ENCODE measurements around the gene POLA2.
"Not testable (repeated sequence)": the region's sequence is repeated elsewhere in the genome, so short reads cannot be mapped to it uniquely, and the experiment has no call there.

Gene POLA2

DNA sequence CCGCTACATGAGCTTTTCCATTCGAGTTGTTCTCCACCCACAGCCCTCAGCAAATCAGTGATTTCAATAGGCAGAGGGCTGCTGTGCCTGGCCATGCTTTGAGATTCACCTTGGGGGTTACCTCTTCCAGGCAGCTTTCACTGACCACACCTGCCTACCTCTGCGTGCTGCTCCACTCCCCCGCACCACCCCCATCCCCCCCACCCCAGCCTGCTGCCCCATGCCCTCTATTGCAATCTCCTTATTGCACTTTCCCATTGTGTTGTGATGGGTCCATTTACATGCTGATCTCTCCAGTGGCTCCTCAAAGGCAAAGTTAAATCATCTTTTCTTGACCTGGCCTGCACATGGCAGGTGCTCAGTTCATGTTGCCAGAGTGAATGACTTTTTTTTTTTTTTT lies 18.0 kb upstream of the POLA2 start:
- DNase-seq (ENCODE audit: extremely low read depth, insufficient read length), result no peak
- Histone ChIP-seq H3K36me3 (ENCODE audit: control insufficient read depth, insufficient read depth, low read length) (no peaks in the 10 kb centered on the region), H3K4me3 (replicated peaks; ENCODE audit: low read depth, low read length) (no peak overlapping the region), H3K27me3 (replicated peaks; ENCODE audit: control insufficient read depth, insufficient read depth, low read length) (no peaks in the 10 kb centered on the region)
- TF ChIP-seq, protein P1, sequence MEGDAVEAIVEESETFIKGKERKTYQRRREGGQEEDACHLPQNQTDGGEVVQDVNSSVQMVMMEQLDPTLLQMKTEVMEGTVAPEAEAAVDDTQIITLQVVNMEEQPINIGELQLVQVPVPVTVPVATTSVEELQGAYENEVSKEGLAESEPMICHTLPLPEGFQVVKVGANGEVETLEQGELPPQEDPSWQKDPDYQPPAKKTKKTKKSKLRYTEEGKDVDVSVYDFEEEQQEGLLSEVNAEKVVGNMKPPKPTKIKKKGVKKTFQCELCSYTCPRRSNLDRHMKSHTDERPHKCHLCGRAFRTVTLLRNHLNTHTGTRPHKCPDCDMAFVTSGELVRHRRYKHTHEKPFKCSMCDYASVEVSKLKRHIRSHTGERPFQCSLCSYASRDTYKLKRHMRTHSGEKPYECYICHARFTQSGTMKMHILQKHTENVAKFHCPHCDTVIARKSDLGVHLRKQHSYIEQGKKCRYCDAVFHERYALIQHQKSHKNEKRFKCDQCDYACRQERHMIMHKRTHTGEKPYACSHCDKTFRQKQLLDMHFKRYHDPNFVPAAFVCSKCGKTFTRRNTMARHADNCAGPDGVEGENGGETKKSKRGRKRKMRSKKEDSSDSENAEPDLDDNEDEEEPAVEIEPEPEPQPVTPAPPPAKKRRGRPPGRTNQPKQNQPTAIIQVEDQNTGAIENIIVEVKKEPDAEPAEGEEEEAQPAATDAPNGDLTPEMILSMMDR (IDR thresholded peaks at IDR 0.05; ENCODE audit: insufficient read depth, low read length, poor library complexity, severe bottlenecking), result no peak

DNA sequence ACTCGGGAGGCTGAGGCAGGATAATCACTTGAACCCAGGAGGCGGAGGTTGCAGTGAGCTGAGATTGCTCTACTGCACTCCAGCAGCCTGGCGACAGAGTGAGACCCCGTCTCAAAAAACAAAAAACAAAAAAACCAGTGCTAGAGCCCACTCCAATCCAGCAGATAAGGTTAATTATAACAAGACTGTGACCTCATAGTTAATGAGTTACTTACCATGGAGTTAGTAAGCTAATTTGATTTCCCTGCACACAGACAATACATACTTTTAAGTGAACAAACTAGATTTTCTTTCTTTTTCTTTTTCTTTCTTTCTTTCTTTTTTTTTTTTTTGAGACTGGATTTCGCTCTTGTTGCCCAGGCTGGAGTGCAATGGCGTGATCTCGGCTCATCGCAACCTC lies 16.7 kb upstream of the POLA2 start:
- H3K4me3 ChIP-seq (replicated peaks; ENCODE audit: low read depth, low read length); DNase-seq (ENCODE audit: extremely low read depth, insufficient read length); H3K27me3 ChIP-seq (replicated peaks; ENCODE audit: control insufficient read depth, insufficient read depth, low read length); H3K36me3 ChIP-seq (ENCODE audit: control insufficient read depth, insufficient read depth, low read length): not testable (repeated sequence)

DNA sequence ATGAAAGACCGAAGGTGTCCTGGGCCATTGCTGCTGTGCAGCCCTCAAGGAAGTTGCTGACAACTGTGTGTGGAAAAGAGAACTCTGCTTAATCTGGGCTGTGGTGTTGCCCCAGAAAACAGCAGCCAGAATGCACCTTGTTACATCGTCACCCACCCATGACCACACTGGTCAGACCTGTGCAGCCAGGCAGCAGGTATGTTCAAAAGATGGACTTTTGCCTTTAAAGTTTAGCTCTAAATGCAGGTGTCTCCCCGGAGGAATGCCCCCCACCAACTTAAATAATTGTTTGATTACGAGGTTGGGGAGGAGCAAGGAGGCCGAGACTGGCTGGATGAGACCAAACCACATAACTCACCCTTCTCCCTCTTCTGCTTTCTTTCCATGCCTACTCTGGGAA lies 15.3 kb upstream of the POLA2 start:
- Histone ChIP-seq H3K27me3 (replicated peaks; ENCODE audit: control insufficient read depth, insufficient read depth, low read length) (no peaks in the 10 kb centered on the region), H3K36me3 (ENCODE audit: control insufficient read depth, insufficient read depth, low read length) (no peaks in the 10 kb centered on the region), H3K4me3 (replicated peaks; ENCODE audit: low read depth, low read length) (no peak overlapping the region)
- TF ChIP-seq, protein P1 (IDR thresholded peaks at IDR 0.05; ENCODE audit: insufficient read depth, low read length, poor library complexity, severe bottlenecking), result no peak
- no peak for DNase-seq (ENCODE audit: extremely low read depth, insufficient read length)

DNA sequence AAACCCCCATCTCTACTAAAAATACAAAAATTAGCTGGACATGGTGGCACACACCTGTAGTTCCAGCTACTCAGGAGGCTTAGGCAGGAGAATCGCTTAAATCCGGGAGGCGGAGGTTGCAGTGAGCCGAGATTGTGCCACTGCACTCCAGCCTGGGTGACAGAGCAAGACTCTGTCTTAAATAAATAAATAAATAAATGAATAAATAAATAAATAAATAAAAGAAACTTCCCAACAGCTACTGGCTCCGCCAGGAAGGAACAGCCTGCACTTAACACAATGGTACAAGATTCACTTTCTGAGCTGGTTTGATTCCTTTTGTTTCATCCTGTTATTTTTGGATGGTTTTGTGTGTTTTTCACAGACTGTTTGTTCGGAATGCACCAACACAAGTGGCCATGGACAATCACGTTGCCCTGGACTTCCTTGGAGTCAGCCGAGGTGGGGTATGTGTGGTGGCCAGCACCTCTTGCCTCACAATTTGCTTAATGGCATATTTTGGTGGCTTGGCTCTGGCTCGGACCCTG lies 13.5 kb upstream of the POLA2 start:
- not testable (repeated sequence) for H3K27me3 ChIP-seq (replicated peaks; ENCODE audit: control insufficient read depth, insufficient read depth, low read length); H3K4me3 ChIP-seq (replicated peaks; ENCODE audit: low read depth, low read length); DNase-seq (ENCODE audit: extremely low read depth, insufficient read length); H3K36me3 ChIP-seq (ENCODE audit: control insufficient read depth, insufficient read depth, low read length)

DNA sequence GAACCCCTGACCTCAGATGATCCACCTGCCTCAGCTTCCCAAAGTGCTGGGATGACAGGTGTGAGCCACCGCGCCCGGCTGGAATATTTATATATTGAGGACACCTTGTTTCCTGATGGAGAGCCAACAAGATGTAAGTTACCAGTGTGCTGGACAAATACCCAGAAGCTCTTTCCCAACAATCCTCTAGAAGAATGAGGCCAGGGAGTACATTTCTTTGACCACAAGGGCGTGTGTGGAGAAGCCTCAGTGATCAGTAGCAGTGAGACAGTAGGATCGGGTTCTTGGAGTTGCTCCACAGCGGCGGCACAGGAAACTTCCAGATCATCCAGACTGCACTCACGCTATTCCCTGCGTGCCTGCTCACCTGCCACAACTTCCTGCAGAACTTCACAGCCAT lies 10.3 kb upstream of the POLA2 start:
- no peak overlapping the region for H3K4me3 ChIP-seq (replicated peaks; ENCODE audit: low read depth, low read length)
- no peaks in the 10 kb centered on the region for H3K36me3 ChIP-seq (ENCODE audit: control insufficient read depth, insufficient read depth, low read length)
- DNase-seq (ENCODE audit: extremely low read depth, insufficient read length), result no peak
- TF ChIP-seq, protein P1 (IDR thresholded peaks at IDR 0.05; ENCODE audit: insufficient read depth, low read length, poor library complexity, severe bottlenecking), result no peak
- H3K27me3 ChIP-seq (replicated peaks; ENCODE audit: control insufficient read depth, insufficient read depth, low read length), result no peaks in the 10 kb centered on the region

DNA sequence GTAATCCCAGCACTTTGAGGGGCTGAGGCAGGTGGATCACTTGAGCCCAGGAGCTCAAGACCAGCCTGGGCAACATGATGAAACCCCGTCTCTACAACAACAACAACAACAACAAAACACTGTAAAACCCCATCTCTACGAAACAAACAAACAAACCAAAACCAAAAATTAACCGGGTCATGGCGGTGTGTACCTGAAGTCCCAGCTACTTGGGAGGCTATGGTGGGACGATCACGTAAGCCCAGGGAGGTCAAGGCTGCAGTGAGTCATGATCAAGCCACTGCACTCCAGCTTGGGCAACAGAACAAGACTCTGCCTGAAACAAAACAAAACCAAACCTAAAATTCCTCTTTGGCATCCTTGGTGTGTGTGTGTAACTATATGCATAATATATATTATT lies 7.0 kb upstream of the POLA2 start:
- Histone ChIP-seq H3K27me3 (replicated peaks; ENCODE audit: control insufficient read depth, insufficient read depth, low read length) (no peaks in the 10 kb centered on the region), H3K36me3 (ENCODE audit: control insufficient read depth, insufficient read depth, low read length) (no peaks in the 10 kb centered on the region), H3K4me3 (replicated peaks; ENCODE audit: low read depth, low read length) (no peak overlapping the region)
- TF ChIP-seq, protein P1 (IDR thresholded peaks at IDR 0.05; ENCODE audit: insufficient read depth, low read length, poor library complexity, severe bottlenecking), result no peak
- DNase-seq (ENCODE audit: extremely low read depth, insufficient read length), result no peak

DNA sequence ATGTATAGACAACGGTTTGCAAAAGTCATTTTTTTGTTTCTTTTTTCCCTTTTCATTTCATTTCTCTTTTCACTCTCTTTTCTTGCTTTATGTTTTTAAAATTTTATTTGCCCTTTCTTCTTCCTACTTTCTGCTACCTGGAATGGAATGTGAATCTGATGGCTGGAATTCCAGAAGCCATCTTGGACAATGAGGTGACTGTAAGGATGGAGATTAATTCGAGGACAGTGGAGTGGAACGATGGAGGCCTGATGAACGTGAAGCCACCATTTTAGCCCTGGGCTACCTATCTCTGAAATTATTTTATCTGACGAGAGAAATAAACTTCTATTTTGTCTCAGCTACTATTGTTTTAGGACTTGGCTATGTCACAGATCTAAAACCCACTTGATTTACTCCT lies 2.8 kb upstream of the POLA2 start:
- H3K36me3 ChIP-seq (ENCODE audit: control insufficient read depth, insufficient read depth, low read length), result no peaks in the 10 kb centered on the region
- DNase-seq (ENCODE audit: extremely low read depth, insufficient read length), result no peak
- H3K4me3 ChIP-seq (replicated peaks; ENCODE audit: low read depth, low read length), result no peak overlapping the region
- TF ChIP-seq, protein P1 (IDR thresholded peaks at IDR 0.05; ENCODE audit: insufficient read depth, low read length, poor library complexity, severe bottlenecking), result no peak
- no peaks in the 10 kb centered on the region for H3K27me3 ChIP-seq (replicated peaks; ENCODE audit: control insufficient read depth, insufficient read depth, low read length)

All from GM06990 (cell line).